ENCODE results near the gene LRRC1.

LRRC1 gene

DNA sequence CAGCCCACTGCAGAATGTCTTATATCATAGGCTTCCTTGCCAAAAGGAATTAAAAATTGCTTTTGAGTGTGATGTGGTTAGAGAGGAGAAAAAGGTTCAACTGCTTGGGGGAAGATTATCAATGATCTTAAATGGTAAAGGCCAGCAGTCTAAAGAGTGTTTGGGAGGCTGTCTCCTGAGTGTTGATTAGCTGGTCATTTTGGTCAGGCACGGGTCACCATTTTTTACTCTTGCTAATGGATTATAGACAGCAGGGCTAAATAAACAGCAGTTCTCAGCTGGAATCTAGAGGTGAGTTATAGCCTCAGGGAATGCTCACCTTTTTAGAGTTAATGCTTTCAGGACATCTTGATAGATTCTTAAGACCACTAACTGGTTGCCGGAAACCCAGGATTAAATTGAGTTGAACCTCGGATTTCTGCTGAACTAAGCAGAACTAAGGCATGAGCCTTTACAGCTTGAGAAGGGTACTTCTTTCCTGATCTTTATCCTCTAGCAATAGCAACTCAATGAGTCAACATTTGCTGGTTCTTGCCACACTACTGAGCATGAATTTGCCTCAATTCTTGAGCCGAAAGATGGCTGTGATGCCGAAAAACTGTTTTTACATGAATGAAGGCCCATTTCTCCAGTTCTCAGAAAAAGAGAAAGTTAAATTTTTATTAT is 120.4 kb downstream of the LRRC1 start:
- Histone ChIP-seq H3K27me3 (no peaks in the 10 kb centered on the region), H3K4me3 (ENCODE audit: low read depth in 1 of 2, low read length in 1 of 2) (no peak overlapping the region), H3K4me1 (ENCODE audit: control insufficient read depth in 1 of 2, insufficient read depth in 1 of 2, low read depth in 1 of 2, low read length in 1 of 2) (no peaks in the 10 kb centered on the region), H3K36me3 (peaks cover 13% of the 10 kb centered on the region), H3K27ac (no peak overlapping the region), H3K9me3 (no peaks in the 10 kb centered on the region)
- TF ChIP-seq CTCF (IDR thresholded peaks at IDR 0.05) = no peak

GRCh38 chr6:53916804-53917463 is 122.1 kb downstream of the LRRC1 start:
- Histone ChIP-seq H3K4me3 (ENCODE audit: low read depth in 1 of 2, low read length in 1 of 2) (no peak overlapping the region), H3K27me3 (no peaks in the 10 kb centered on the region), H3K9me3 (no peaks in the 10 kb centered on the region), H3K4me1 (ENCODE audit: control insufficient read depth in 1 of 2, insufficient read depth in 1 of 2, low read depth in 1 of 2, low read length in 1 of 2) (no peaks in the 10 kb centered on the region), H3K36me3 (peaks cover 20% of the 10 kb centered on the region), H3K27ac (no peak overlapping the region)
- no peak for TF ChIP-seq CTCF (IDR thresholded peaks at IDR 0.05)

DNA sequence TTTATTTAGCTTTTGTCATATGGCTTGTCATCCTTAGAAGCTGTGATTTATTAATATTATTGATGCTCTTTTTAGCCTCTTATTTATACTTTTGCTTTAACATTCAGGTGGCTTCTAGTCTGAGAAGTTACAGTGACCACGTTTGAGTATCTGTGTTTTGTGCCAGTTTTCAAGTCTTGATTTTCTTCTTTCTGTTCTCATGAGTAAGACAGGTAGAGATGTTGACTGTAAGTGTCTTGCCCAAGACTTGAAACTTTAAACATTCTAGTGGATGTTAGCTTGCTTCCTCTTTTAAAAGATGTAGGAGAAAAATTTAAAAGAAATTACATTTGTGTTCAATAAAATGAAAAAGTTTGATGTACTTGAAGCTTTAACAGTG is 122.6 kb downstream of the LRRC1 start:
- Histone ChIP-seq H3K4me1 (ENCODE audit: control insufficient read depth in 1 of 2, insufficient read depth in 1 of 2, low read depth in 1 of 2, low read length in 1 of 2) (no peaks in the 10 kb centered on the region), H3K4me3 (ENCODE audit: low read depth in 1 of 2, low read length in 1 of 2) (no peak overlapping the region), H3K27ac (no peak overlapping the region), H3K27me3 (no peaks in the 10 kb centered on the region), H3K9me3 (no peaks in the 10 kb centered on the region), H3K36me3 (peaks cover 22% of the 10 kb centered on the region)
- no peak for TF ChIP-seq CTCF (IDR thresholded peaks at IDR 0.05)

DNA sequence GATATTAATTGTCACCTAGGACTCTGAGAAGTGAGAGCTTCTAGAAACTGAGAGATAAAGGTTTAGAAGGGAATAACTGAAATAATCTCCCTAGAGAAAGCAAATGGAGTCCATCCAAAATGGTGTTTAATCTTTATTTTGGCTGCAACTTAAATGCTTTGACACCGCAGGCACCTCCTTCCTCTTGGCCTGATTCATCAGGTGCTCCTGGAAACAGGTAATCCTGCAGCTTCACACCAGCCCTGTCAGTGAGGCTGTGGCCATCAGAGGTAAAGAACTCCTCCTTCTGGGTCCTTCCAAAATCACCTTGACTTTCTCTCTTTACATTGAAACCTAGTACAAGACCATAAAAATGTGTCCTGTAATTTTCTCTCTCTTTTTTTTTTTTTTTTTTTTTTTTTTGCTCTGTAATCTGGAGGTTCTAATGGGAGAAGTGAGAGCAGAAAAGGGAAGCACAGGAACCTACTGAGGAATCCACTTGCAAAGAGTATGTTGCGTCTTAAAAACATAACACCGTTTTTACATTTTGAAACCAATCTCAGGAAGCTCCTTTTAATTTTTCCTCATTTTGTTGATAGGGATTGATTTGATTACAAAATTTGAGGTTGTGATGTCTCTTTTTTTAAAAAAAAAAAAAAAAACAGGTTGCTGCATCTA is 124.2 kb downstream of the LRRC1 start:
- no peaks in the 10 kb centered on the region for H3K9me3 ChIP-seq
- peaks cover 21% of the 10 kb centered on the region for H3K36me3 ChIP-seq
- TF ChIP-seq CTCF (IDR thresholded peaks at IDR 0.05) = no peak
- no peak overlapping the region for H3K27ac ChIP-seq
- H3K4me1 ChIP-seq (ENCODE audit: control insufficient read depth in 1 of 2, insufficient read depth in 1 of 2, low read depth in 1 of 2, low read length in 1 of 2) = no peaks in the 10 kb centered on the region
- H3K4me3 ChIP-seq (ENCODE audit: low read depth in 1 of 2, low read length in 1 of 2) = no peak overlapping the region
- no peaks in the 10 kb centered on the region for H3K27me3 ChIP-seq

DNA sequence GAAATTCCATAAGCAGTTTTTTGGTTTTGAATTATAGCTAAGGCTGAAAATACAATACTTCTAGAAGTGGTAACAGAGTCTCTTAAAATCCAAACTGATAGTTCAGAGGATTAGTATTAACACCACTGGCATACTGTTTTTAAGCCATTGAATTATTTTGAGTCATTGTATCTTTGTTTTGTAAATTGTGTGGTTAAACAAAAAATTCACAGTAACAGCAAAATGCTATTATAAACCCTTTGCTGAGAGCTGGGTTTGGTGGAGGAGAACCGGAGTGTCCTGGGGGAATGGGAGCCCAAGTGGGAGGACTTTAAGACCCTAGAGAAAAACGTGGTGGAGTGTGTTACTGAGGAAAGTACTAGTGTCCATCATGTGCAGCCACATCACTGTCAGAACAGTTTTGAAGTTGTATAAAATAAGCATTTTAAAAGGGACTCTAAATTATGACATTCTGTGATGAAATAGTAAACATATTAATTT is 125.1 kb downstream of the LRRC1 start:
- Histone ChIP-seq H3K27ac (no peak overlapping the region), H3K9me3 (no peaks in the 10 kb centered on the region), H3K36me3 (peaks cover 16% of the 10 kb centered on the region), H3K27me3 (no peaks in the 10 kb centered on the region), H3K4me1 (ENCODE audit: control insufficient read depth in 1 of 2, insufficient read depth in 1 of 2, low read depth in 1 of 2, low read length in 1 of 2) (no peaks in the 10 kb centered on the region), H3K4me3 (ENCODE audit: low read depth in 1 of 2, low read length in 1 of 2) (no peak overlapping the region)
- TF ChIP-seq CTCF (IDR thresholded peaks at IDR 0.05) = no peak

Data from neutrophil (primary cell).